Measurements from ENCODE around the gene MAST4. TPM values are rescaled to one million over a fixed set of nuclear protein-coding genes. Genes with fewer than 3 reads are reported as not detected.

The MAST4 gene
- total RNA-seq, 1 donor, result 12.7 TPM

DNA sequence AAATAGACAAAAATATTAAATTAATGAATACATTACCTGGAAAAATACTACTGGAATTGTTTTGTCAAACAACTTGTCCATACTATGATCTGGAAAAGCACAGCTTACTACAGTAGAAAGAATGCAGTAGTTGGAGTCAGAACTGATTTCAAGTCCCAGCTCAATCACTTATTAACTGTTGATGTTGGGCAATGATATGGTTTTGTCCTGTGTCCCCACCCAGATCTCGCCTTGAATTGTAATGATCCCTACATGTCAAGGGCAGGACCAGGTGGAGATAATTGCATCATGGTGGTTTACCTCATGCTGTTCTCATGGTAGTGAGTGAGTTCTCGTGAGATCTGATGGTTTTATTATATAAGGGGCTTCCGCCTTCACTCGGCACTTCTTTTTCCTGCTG is 352.9 kb downstream of the MAST4 start:
- H3K36me3 ChIP-seq (ENCODE audit: insufficient read depth, low read length), result no peaks in the 10 kb centered on the region
- no peaks in the 10 kb centered on the region for H4K20me1 ChIP-seq (ENCODE audit: insufficient read depth, low read length)
- no peaks in the 10 kb centered on the region for H3K27me3 ChIP-seq (ENCODE audit: insufficient read depth, low read length)
- H3K4me2 ChIP-seq (ENCODE audit: insufficient read depth, low read length), result no peak overlapping the region
- DNase-seq (ENCODE audit: insufficient read length, low spot score, missing footprints), result no peak
- H2AFZ ChIP-seq (ENCODE audit: low read length), result no peak overlapping the region
- H3K4me3 ChIP-seq (ENCODE audit: insufficient read depth, low read length), result no peak overlapping the region
- H3K27ac ChIP-seq (ENCODE audit: low read depth, low read length), result no peak overlapping the region
- TF ChIP-seq, protein P1, sequence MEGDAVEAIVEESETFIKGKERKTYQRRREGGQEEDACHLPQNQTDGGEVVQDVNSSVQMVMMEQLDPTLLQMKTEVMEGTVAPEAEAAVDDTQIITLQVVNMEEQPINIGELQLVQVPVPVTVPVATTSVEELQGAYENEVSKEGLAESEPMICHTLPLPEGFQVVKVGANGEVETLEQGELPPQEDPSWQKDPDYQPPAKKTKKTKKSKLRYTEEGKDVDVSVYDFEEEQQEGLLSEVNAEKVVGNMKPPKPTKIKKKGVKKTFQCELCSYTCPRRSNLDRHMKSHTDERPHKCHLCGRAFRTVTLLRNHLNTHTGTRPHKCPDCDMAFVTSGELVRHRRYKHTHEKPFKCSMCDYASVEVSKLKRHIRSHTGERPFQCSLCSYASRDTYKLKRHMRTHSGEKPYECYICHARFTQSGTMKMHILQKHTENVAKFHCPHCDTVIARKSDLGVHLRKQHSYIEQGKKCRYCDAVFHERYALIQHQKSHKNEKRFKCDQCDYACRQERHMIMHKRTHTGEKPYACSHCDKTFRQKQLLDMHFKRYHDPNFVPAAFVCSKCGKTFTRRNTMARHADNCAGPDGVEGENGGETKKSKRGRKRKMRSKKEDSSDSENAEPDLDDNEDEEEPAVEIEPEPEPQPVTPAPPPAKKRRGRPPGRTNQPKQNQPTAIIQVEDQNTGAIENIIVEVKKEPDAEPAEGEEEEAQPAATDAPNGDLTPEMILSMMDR (IDR thresholded peaks at IDR 0.05; ENCODE audit: extremely low read depth, low read depth, low read length), result no peak
- no peaks in the 10 kb centered on the region for H3K4me1 ChIP-seq (ENCODE audit: insufficient read depth, low read length)
- H3K9me3 ChIP-seq (ENCODE audit: low read depth, low read length), result no peaks in the 10 kb centered on the region
- H3K79me2 ChIP-seq (ENCODE audit: insufficient read depth, low read length), result no peaks in the 10 kb centered on the region

DNA sequence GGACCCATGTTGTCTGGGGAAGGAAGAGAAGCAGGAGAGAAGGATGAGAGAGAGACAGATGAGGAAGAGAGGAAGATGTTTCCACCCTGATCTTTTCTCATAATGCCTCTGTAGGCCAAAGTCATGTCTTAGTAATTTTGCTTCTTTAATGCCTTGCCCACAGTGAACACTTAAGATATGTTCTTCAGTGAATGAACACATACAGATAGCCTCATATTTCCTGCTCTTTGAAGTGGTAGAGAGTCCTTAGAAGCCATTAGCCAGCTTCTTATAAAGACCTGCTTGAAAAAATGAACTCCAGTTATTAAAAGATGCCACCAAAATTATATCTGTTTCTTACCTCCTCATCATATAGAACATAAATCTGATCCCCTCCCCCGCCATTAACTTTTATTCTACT is 356.0 kb downstream of the MAST4 start:
- no peak overlapping the region for H3K4me2 ChIP-seq (ENCODE audit: insufficient read depth, low read length)
- H3K27me3 ChIP-seq (ENCODE audit: insufficient read depth, low read length), result no peaks in the 10 kb centered on the region
- H2AFZ ChIP-seq (ENCODE audit: low read length), result no peak overlapping the region
- no peaks in the 10 kb centered on the region for H4K20me1 ChIP-seq (ENCODE audit: insufficient read depth, low read length)
- no peak for DNase-seq (ENCODE audit: insufficient read length, low spot score, missing footprints)
- H3K36me3 ChIP-seq (ENCODE audit: insufficient read depth, low read length), result no peaks in the 10 kb centered on the region
- TF ChIP-seq, protein P1 (IDR thresholded peaks at IDR 0.05; ENCODE audit: extremely low read depth, low read depth, low read length), result no peak
- H3K4me1 ChIP-seq (ENCODE audit: insufficient read depth, low read length), result no peaks in the 10 kb centered on the region
- no peak overlapping the region for H3K4me3 ChIP-seq (ENCODE audit: insufficient read depth, low read length)
- H3K9me3 ChIP-seq (ENCODE audit: low read depth, low read length), result no peaks in the 10 kb centered on the region
- H3K79me2 ChIP-seq (ENCODE audit: insufficient read depth, low read length), result no peaks in the 10 kb centered on the region
- no peak overlapping the region for H3K27ac ChIP-seq (ENCODE audit: low read depth, low read length)

GRCh38 chr5:66956439-66956838 is 360.2 kb downstream of the MAST4 start:
- H3K27me3 ChIP-seq (ENCODE audit: insufficient read depth, low read length), result no peaks in the 10 kb centered on the region
- no peaks in the 10 kb centered on the region for H4K20me1 ChIP-seq (ENCODE audit: insufficient read depth, low read length)
- H3K4me2 ChIP-seq (ENCODE audit: insufficient read depth, low read length), result no peak overlapping the region
- TF ChIP-seq, protein P1 (IDR thresholded peaks at IDR 0.05; ENCODE audit: extremely low read depth, low read depth, low read length), result no peak
- H3K36me3 ChIP-seq (ENCODE audit: insufficient read depth, low read length), result no peaks in the 10 kb centered on the region
- no peak for DNase-seq (ENCODE audit: insufficient read length, low spot score, missing footprints)
- H3K79me2 ChIP-seq (ENCODE audit: insufficient read depth, low read length), result no peaks in the 10 kb centered on the region
- H3K27ac ChIP-seq (ENCODE audit: low read depth, low read length), result no peak overlapping the region
- peaks cover 25% of the 10 kb centered on the region for H3K4me1 ChIP-seq (ENCODE audit: insufficient read depth, low read length)
- no peak overlapping the region for H2AFZ ChIP-seq (ENCODE audit: low read length)
- H3K9me3 ChIP-seq (ENCODE audit: low read depth, low read length), result no peaks in the 10 kb centered on the region
- H3K4me3 ChIP-seq (ENCODE audit: insufficient read depth, low read length), result no peak overlapping the region

- H3K9me3 ChIP-seq (ENCODE audit: low read depth, low read length), result no peaks in the 10 kb centered on the region
- H3K4me2 ChIP-seq (ENCODE audit: insufficient read depth, low read length), result peak overlapping the region; percentile 91
- no peaks in the 10 kb centered on the region for H3K79me2 ChIP-seq (ENCODE audit: insufficient read depth, low read length)
- peak overlapping the region; percentile 78 for H2AFZ ChIP-seq (ENCODE audit: low read length)
- peak overlapping the region; percentile 71 for H3K27ac ChIP-seq (ENCODE audit: low read depth, low read length)
- no peaks in the 10 kb centered on the region for H3K36me3 ChIP-seq (ENCODE audit: insufficient read depth, low read length)
- H3K4me3 ChIP-seq (ENCODE audit: insufficient read depth, low read length), result peak overlapping the region; percentile 72
- DNase-seq (ENCODE audit: insufficient read length, low spot score, missing footprints), result no peak
- H3K4me1 ChIP-seq (ENCODE audit: insufficient read depth, low read length), result peaks cover 25% of the 10 kb centered on the region
- no peaks in the 10 kb centered on the region for H4K20me1 ChIP-seq (ENCODE audit: insufficient read depth, low read length)
- H3K27me3 ChIP-seq (ENCODE audit: insufficient read depth, low read length), result no peaks in the 10 kb centered on the region
- TF ChIP-seq, protein P1 (IDR thresholded peaks at IDR 0.05; ENCODE audit: extremely low read depth, low read depth, low read length), result no peak
Measured at GRCh38 chr5:66958201-66958979, 362.2 kb downstream of the MAST4 start.
